HG03108 (cell line): Measurements from ENCODE around the gene TBC1D5.

Experiments used
- ATAC-seq: cut with Tn5 transposase; IDR thresholded peaks from one replicate; pipeline ENCODE4 v1.9.1; 2021; ENCODE audit warnings: moderate library complexity; ENCODE audit not compliant: unreplicated experiment

TBC1D5 gene

GRCh38 chr3:17125738-17126442 is 616.5 kb downstream of the TBC1D5 start:
- ATAC-seq, result no peak

GRCh38 chr3:17122758-17123157 is 619.7 kb downstream of the TBC1D5 start:
- no peak for ATAC-seq

- no peak for ATAC-seq
Observed at GRCh38 chr3:17121336-17121735, 621.1 kb downstream of the TBC1D5 start.

GRCh38 chr3:17120115-17120514 is 622.3 kb downstream of the TBC1D5 start:
- no peak for ATAC-seq

- ATAC-seq, result no peak
Observed at GRCh38 chr3:17119201-17120072, 623.0 kb downstream of the TBC1D5 start.

GRCh38 chr3:17118771-17119170 is 623.7 kb downstream of the TBC1D5 start:
- ATAC-seq, result no peak

- ATAC-seq, result no peak
Observed at GRCh38 chr3:17116007-17116600, 626.3 kb downstream of the TBC1D5 start.

GRCh38 chr3:17115186-17115585 is 627.2 kb downstream of the TBC1D5 start:
- ATAC-seq, result no peak

- no peak for ATAC-seq
Observed at GRCh38 chr3:17111586-17111985, 630.8 kb downstream of the TBC1D5 start.

- no peak for ATAC-seq
Observed at GRCh38 chr3:17110660-17111396, 631.6 kb downstream of the TBC1D5 start.
